ENCODE data around the gene IGFBP2.

The IGFBP2 gene

GRCh38 chr2:216643986-216644659 lies 10.9 kb downstream of the IGFBP2 start:
- DNase-seq: no peak

GRCh38 chr2:216644842-216645635 lies 11.8 kb downstream of the IGFBP2 start:
- no peak for DNase-seq

GRCh38 chr2:216645636-216645950 lies 12.4 kb downstream of the IGFBP2 start:
- DNase-seq: no peak

GRCh38 chr2:216646116-216646515 lies 12.9 kb downstream of the IGFBP2 start:
- no peak for DNase-seq

GRCh38 chr2:216648105-216648504 lies 14.9 kb downstream of the IGFBP2 start:
- DNase-seq: no peak

GRCh38 chr2:216649574-216649973 lies 16.4 kb downstream of the IGFBP2 start:
- no peak for DNase-seq

- DNase-seq: no peak
Observed at GRCh38 chr2:216650626-216651257, 17.5 kb downstream of the IGFBP2 start.

- DNase-seq: no peak
Observed at GRCh38 chr2:216651351-216651881, 18.2 kb downstream of the IGFBP2 start.

GRCh38 chr2:216652566-216652965 lies 19.3 kb downstream of the IGFBP2 start:
- DNase-seq: no peak

- no peak for DNase-seq
Observed at GRCh38 chr2:216653093-216653799, 20.0 kb downstream of the IGFBP2 start.

- no peak for DNase-seq
Observed at GRCh38 chr2:216653931-216654365, 20.7 kb downstream of the IGFBP2 start.

GRCh38 chr2:216654528-216655052 lies 21.4 kb downstream of the IGFBP2 start:
- no peak for DNase-seq

GRCh38 chr2:216657086-216657855 lies 24.1 kb downstream of the IGFBP2 start:
- DNase-seq: no peak

GRCh38 chr2:216657980-216658379 lies 24.8 kb downstream of the IGFBP2 start:
- no peak for DNase-seq

GRCh38 chr2:216658757-216659156 lies 25.5 kb downstream of the IGFBP2 start:
- no peak for DNase-seq

GRCh38 chr2:216659276-216659675 lies 26.1 kb downstream of the IGFBP2 start:
- DNase-seq: no peak

GRCh38 chr2:216660496-216660895 lies 27.3 kb downstream of the IGFBP2 start:
- DNase-seq: no peak

- no peak for DNase-seq
Observed at GRCh38 chr2:216661051-216661450, 27.8 kb downstream of the IGFBP2 start.

- DNase-seq: no peak
Observed at GRCh38 chr2:216661639-216662375, 28.6 kb downstream of the IGFBP2 start.

- no peak for DNase-seq
Observed at GRCh38 chr2:216663106-216663505, 29.9 kb downstream of the IGFBP2 start.

- DNase-seq: no peak
Observed at GRCh38 chr2:216663846-216664245, 30.6 kb downstream of the IGFBP2 start.

Data from NCI-H1694 treated with DMSO at 0.1 percent for 48 hours (cell line).